Central memory CD8-positive, alpha-beta T cell (primary cell): Measurements from ENCODE around the gene SPTB.
A peak's percentile ranks its signal among the peaks of the same experiment; 100 is the strongest.

ENCODE experiments used
- ATAC-seq: fragments of 150-1000 bp; cut with Tn5 transposase; replicated peaks from 2 replicates; pipeline ENCODE4 v1.10.0; 2022; ENCODE audit warnings: mild to moderate bottlenecking, moderate FRiP score, moderate number of reproducible peaks; ENCODE audit not compliant: poor library complexity, severe bottlenecking; ENCODE audit errors: extremely low read depth
- DNase-seq, 2 donors: peaks; one replicate each; pipeline ENCODE4 v3.0.0; 2021; ENCODE audit warnings: low spot score in 2 of 2
- H3K27ac Mint-ChIP-seq: one replicate; pipeline ENCODE4 v1.8.0; 2022; ENCODE audit warnings: low read depth, mild to moderate bottlenecking, moderate library complexity, mixed read lengths
- H3K27me3 Mint-ChIP-seq: one replicate; pipeline ENCODE4 v1.8.0; 2022; ENCODE audit warnings: mixed read lengths
- H3K36me3 Mint-ChIP-seq: one replicate; pipeline ENCODE4 v1.8.0; 2022; ENCODE audit warnings: mild to moderate bottlenecking, moderate library complexity, mixed read lengths; ENCODE audit not compliant: insufficient read depth
- H3K4me1 Mint-ChIP-seq: one replicate; pipeline ENCODE4 v1.8.0; 2022; ENCODE audit warnings: mixed read lengths
- H3K4me3 Mint-ChIP-seq: one replicate; pipeline ENCODE4 v1.8.0; 2022; ENCODE audit warnings: mild to moderate bottlenecking, moderate library complexity, mixed read lengths
- H3K9me3 Mint-ChIP-seq: one replicate; pipeline ENCODE4 v1.8.0; 2022; ENCODE audit warnings: mixed read lengths

The SPTB gene

DNA sequence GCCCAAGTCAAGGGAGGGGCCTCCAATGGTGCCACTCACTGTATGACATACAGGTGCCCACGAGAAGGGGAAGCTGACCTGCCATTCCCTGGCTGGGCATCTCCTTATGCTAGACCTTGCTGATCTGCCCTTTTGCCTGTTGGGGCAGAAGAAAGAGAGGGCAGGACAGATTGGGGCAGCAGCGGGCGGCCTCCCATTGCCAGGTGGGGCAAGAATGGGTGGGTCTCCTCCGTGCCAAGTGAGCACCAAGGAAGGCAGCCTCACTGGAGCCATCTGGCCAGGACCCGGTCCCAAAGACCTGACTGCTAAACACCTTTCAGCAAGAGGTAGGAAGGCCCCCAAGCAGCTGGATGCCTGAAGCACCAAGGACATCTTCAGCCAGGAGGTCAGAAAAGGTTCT, 125.0 kb downstream of the SPTB start:
- DNase-seq: no peak
- Mint-ChIP-seq H3K4me3 (peak overlapping the region; percentile 34), H3K27me3 (peaks cover 8% of the 10 kb centered on the region), H3K36me3 (peaks cover 2% of the 10 kb centered on the region), H3K4me1 (peaks cover 35% of the 10 kb centered on the region), H3K27ac (peak overlapping the region; percentile 90), H3K9me3 (no peaks in the 10 kb centered on the region)
- ATAC-seq: no peak

DNA sequence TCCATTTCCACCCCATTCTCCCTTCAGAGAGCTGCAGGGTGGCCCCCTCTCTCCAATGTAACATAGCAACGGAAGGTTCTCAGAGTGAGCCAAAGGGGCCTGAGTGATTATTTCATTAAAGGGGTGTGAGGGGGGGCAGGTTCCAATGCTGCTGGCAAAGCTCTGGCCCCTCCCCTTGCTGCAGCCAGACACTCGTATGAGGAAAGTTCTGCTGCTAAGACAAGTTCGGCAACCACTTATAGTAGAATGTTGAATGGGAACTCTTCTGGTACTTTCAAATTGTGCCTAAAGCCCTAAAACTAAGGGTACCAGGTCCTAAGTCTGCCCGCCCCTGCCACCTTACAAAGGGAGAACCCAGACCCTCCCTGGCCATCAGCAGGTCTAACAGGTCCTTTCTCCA, 125.7 kb downstream of the SPTB start:
- Mint-ChIP-seq H3K27me3 (peaks cover 8% of the 10 kb centered on the region), H3K27ac (no peak overlapping the region), H3K4me1 (peaks cover 30% of the 10 kb centered on the region), H3K36me3 (peaks cover 2% of the 10 kb centered on the region), H3K4me3 (no peak overlapping the region), H3K9me3 (no peaks in the 10 kb centered on the region)
- ATAC-seq (no peak), DNase-seq (no peak)

DNA sequence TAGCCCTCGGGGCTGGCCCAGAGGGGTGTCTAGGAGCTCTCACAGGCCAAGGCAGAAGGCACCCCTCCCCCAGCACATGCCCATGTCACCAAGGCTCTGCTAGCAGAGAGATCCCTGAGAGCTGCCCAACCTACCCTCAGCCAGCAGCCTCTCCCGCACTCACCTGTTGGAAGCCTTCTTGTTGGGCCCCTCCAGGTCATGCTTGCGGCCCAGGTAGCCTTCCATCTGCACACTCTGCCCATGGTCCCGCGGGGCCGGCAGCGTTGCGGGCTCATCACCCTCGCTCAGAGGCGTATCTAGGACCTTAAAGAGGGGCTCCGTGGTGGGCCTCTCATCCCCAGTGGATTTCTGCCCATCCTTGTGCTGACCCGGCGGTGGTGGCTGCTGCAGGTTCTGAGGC, 126.3 kb downstream of the SPTB start:
- Mint-ChIP-seq H3K4me3 (no peak overlapping the region), H3K27ac (no peak overlapping the region), H3K4me1 (peaks cover 25% of the 10 kb centered on the region), H3K27me3 (peaks cover 8% of the 10 kb centered on the region), H3K9me3 (no peaks in the 10 kb centered on the region), H3K36me3 (peaks cover 2% of the 10 kb centered on the region)
- no peak for DNase-seq
- no peak for ATAC-seq

GRCh38 chr14:64752909-64753308, 126.8 kb downstream of the SPTB start:
- Mint-ChIP-seq H3K4me3 (no peak overlapping the region), H3K27ac (no peak overlapping the region), H3K36me3 (peaks cover 2% of the 10 kb centered on the region), H3K27me3 (peaks cover 8% of the 10 kb centered on the region), H3K9me3 (no peaks in the 10 kb centered on the region), H3K4me1 (peaks cover 22% of the 10 kb centered on the region)
- DNase-seq (no peak), ATAC-seq (no peak)

GRCh38 chr14:64748995-64749714, 130.6 kb downstream of the SPTB start:
- no peak overlapping the region for H3K27ac Mint-ChIP-seq
- H3K36me3 Mint-ChIP-seq: peaks cover 2% of the 10 kb centered on the region
- H3K4me1 Mint-ChIP-seq: peaks cover 6% of the 10 kb centered on the region
- H3K4me3 Mint-ChIP-seq: no peak overlapping the region
- DNase-seq (no peak), ATAC-seq (no peak)
- H3K27me3 Mint-ChIP-seq: no peaks in the 10 kb centered on the region
- H3K9me3 Mint-ChIP-seq: no peaks in the 10 kb centered on the region

DNA sequence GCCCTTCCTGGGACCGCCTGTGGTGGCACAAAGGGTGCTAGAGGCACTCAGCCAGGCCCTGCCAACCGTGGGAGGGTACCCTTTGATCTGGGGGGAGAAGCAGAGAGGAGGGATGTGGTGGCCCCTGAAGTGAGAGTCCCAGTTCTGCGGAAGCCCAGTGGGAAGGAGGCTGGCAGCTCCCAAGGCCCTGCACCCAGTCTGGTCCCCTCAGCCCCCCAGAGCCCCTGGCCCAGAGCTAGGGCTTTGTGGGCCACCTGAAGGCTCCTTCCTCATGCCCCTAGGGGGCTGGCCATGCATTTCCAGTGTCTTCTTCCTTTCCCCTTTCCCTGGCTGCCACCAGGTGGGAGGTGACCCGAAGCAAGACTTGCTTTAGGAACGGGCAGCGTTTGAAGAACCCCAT, 131.2 kb downstream of the SPTB start:
- Mint-ChIP-seq H3K4me3 (no peak overlapping the region), H3K9me3 (no peaks in the 10 kb centered on the region), H3K27ac (no peak overlapping the region), H3K4me1 (peaks cover 6% of the 10 kb centered on the region), H3K27me3 (no peaks in the 10 kb centered on the region), H3K36me3 (peaks cover 4% of the 10 kb centered on the region)
- DNase-seq (no peak), ATAC-seq (no peak)

- Mint-ChIP-seq H3K4me3 (no peak overlapping the region), H3K4me1 (peaks cover 6% of the 10 kb centered on the region), H3K36me3 (peaks cover 5% of the 10 kb centered on the region), H3K9me3 (no peaks in the 10 kb centered on the region), H3K27ac (no peak overlapping the region), H3K27me3 (no peaks in the 10 kb centered on the region)
- no peak for DNase-seq
- ATAC-seq: no peak
These were observed 132.4 kb downstream of the SPTB start for GRCh38 chr14:64747327-64747726.

- DNase-seq (no peak), ATAC-seq (no peak)
- peaks cover 6% of the 10 kb centered on the region for H3K4me1 Mint-ChIP-seq
- no peak overlapping the region for H3K27ac Mint-ChIP-seq
- H3K4me3 Mint-ChIP-seq: no peak overlapping the region
- H3K36me3 Mint-ChIP-seq: peaks cover 4% of the 10 kb centered on the region
- H3K27me3 Mint-ChIP-seq: no peaks in the 10 kb centered on the region
- no peaks in the 10 kb centered on the region for H3K9me3 Mint-ChIP-seq
These were observed 133.1 kb downstream of the SPTB start for GRCh38 chr14:64746298-64747250.

- Mint-ChIP-seq H3K27ac (peak overlapping the region; percentile 50), H3K4me1 (peaks cover 6% of the 10 kb centered on the region), H3K27me3 (no peaks in the 10 kb centered on the region), H3K9me3 (no peaks in the 10 kb centered on the region), H3K36me3 (peaks cover 10% of the 10 kb centered on the region), H3K4me3 (no peak overlapping the region)
- DNase-seq (no peak), ATAC-seq (no peak)
These were observed 134.1 kb downstream of the SPTB start for GRCh38 chr14:64745511-64746091.

- ATAC-seq: no peak
- DNase-seq: no peak
- Mint-ChIP-seq H3K27ac (no peak overlapping the region), H3K4me1 (peaks cover 6% of the 10 kb centered on the region), H3K36me3 (peaks cover 10% of the 10 kb centered on the region), H3K9me3 (no peaks in the 10 kb centered on the region), H3K4me3 (no peak overlapping the region), H3K27me3 (no peaks in the 10 kb centered on the region)
These were observed 136.6 kb downstream of the SPTB start for GRCh38 chr14:64743061-64743460.

GRCh38 chr14:64741961-64742360, 137.7 kb downstream of the SPTB start:
- DNase-seq (no peak), ATAC-seq (no peak)
- no peak overlapping the region for H3K27ac Mint-ChIP-seq
- no peak overlapping the region for H3K4me3 Mint-ChIP-seq
- no peaks in the 10 kb centered on the region for H3K27me3 Mint-ChIP-seq
- peaks cover 10% of the 10 kb centered on the region for H3K36me3 Mint-ChIP-seq
- H3K4me1 Mint-ChIP-seq: peaks cover 6% of the 10 kb centered on the region
- H3K9me3 Mint-ChIP-seq: no peaks in the 10 kb centered on the region

- Mint-ChIP-seq H3K9me3 (no peaks in the 10 kb centered on the region), H3K27me3 (no peaks in the 10 kb centered on the region), H3K4me3 (no peak overlapping the region), H3K36me3 (peaks cover 10% of the 10 kb centered on the region), H3K27ac (no peak overlapping the region), H3K4me1 (peaks cover 6% of the 10 kb centered on the region)
- no peak for ATAC-seq
- no peak for DNase-seq
These were observed 138.5 kb downstream of the SPTB start for GRCh38 chr14:64741200-64741599.
